GM12801 (cell line): ENCODE measurements around the gene GPR173.

Experiments
- TF ChIP-seq, protein P1 (sequence below): IDR thresholded peaks from one replicate; pipeline ENCODE4 v1.5.1; 2011; ENCODE audit warnings: control low read depth; ENCODE audit not compliant: insufficient read length; ENCODE audit errors: extremely low read depth

The GPR173 gene

DNA sequence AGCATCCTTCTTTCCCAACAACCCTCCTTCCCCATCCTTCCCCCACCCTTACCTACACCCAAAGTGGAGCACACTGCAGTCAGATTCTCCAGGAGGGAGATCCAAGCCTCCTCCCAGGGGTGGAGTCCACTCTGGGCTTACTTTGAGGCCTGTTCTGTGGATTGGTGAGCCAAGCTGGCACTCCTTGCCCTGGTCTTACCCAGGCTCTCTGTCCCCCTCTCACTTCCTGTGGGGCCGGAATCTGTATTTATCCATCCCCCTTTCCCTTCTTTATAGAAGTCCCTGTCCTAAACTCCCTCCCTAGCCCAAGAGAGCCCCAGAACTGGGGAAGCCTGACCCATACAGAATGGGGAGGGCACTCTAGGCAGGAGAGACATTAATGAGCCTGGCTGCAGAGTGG, 30.4 kb downstream of the GPR173 start:
- TF ChIP-seq, protein P1, sequence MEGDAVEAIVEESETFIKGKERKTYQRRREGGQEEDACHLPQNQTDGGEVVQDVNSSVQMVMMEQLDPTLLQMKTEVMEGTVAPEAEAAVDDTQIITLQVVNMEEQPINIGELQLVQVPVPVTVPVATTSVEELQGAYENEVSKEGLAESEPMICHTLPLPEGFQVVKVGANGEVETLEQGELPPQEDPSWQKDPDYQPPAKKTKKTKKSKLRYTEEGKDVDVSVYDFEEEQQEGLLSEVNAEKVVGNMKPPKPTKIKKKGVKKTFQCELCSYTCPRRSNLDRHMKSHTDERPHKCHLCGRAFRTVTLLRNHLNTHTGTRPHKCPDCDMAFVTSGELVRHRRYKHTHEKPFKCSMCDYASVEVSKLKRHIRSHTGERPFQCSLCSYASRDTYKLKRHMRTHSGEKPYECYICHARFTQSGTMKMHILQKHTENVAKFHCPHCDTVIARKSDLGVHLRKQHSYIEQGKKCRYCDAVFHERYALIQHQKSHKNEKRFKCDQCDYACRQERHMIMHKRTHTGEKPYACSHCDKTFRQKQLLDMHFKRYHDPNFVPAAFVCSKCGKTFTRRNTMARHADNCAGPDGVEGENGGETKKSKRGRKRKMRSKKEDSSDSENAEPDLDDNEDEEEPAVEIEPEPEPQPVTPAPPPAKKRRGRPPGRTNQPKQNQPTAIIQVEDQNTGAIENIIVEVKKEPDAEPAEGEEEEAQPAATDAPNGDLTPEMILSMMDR, result no peak

DNA sequence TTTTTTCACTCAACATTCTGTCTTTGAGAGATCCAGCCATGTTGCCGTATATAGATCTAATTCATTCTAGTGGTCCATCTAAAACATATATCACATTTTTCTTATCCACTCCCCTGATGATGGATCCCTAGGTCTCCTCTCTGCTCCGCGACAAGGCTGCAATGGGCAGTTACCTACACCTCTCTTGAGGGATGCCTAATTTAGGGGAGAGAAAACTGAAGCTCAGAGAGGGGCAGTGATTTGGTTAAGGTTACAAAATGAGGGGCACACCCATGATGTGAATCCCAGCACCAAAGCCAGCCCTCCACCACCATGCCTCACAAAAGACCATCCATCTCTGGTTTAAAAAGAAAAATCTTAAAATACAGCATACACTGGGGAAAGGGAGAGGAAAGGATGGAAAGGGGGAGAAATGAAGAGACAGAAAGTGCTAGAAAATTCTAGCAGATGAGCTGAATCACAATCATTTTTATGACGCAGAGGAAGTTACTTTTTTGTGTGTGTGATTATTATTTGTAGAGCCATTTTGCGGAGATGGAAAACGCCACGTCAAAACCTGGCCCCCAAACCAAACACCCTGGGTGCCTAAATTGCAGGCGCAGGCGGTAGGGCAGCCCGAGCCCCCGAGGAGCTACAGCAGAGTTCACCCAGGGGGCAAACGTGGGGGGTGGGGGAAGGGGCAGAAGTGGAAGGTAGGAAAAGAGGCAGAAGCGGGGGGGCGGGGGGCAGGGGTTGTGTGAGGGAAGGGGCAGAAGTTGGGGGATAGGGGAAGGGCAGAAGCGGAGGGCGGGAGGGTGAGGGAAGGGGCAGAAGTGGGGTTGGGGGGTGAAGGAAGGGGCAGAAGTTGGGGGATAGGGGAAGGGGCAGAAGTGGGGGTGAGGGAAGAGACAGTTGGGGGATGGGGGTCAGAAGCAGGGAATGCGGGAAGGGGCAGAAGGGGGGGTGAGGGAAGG, 32.3 kb downstream of the GPR173 start:
- TF ChIP-seq, protein P1, result no peak

DNA sequence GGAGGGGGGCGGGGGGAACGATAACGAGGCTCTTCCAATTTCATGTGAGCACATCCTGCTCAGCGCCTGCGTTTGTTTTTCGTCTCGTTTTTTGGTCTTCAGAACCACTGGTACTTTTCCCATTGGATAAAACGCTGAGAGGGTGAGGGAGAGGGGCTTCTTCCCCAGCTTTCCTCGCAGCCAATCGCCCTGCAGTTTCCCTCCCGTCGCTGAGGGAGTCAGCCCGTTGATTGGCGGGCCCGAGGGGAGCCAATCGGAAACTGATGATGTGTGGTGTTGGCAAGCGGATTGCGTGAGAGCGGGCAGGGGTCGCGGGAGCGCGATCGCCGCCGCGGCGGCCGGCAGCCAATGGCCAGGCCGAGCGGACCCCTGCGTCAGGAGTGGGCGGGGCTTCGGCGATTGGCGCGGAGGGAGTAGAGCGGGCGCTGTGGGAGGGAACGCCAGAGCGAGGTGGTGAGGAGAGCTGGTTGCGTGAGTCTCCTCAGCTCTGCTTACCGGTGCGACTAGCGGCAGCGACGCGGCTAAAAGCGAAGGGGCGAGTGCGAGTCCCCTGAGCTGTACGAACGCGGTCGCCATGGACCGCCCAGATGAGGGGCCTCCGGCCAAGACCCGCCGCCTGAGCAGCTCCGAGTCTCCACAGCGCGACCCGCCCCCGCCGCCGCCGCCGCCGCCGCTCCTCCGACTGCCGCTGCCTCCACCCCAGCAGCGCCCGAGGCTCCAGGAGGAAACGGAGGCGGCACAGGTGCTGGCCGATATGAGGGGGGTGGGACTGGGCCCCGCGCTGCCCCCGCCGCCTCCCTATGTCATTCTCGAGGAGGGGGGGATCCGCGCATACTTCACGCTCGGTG, 33.6 kb downstream of the GPR173 start, which contains the start of gene TSPYL2:
TSPYL2 (plus strand) TSS at position 443 of the 848 bp plus-strand sequence; CDS start at position 575, 132 bp downstream.
- TF ChIP-seq, protein P1, result no peak

DNA sequence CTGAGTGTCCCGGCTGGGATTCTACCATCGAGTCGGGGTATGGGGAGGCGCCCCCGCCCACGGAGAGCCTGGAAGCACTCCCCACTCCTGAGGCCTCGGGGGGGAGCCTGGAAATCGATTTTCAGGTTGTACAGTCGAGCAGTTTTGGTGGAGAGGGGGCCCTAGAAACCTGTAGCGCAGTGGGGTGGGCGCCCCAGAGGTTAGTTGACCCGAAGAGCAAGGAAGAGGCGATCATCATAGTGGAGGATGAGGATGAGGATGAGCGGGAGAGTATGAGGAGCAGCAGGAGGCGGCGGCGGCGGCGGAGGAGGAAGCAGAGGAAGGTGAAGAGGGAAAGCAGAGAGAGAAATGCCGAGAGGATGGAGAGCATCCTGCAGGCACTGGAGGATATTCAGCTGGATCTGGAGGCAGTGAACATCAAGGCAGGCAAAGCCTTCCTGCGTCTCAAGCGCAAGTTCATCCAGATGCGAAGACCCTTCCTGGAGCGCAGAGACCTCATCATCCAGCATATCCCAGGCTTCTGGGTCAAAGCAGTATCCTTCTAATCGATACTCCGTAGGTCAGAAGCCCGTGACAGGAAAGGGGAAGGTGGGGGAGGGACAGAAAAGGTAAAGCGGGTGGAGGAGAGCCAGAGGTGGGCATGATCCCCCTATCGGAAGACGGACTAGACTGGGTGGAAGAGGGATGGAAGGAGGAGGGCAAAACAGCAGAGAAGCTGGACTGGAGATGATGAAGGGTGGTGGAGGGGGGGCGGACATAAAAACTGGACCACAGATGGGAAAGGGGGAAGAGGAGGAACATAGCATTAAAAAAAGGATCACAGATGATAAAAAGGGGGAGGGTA, 34.4 kb downstream of the GPR173 start:
- TF ChIP-seq, protein P1, result no peak

DNA sequence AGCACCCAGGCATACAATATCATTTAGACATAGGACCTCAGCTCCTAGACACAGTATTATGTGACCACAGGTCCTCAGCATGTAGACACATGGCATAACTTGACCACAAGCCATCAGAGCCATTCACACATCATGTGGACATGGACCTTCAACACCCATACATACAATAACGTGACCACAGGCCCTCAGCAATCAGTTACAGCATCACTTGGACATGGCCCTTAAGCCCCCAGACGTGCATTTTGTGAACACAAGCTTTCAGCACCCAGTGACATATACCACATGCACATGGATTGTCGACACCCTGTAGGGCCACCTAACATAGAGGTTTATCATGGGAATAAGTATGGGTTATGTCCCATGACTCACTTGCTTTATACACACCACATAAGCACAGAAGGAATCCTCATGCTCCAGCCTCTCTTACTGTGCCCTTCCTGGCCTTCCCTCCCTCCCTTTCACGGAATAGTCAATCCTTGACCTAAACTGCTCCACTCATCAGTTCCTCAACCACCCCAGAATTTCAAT, 35.5 kb downstream of the GPR173 start:
- TF ChIP-seq, protein P1, result no peak

DNA sequence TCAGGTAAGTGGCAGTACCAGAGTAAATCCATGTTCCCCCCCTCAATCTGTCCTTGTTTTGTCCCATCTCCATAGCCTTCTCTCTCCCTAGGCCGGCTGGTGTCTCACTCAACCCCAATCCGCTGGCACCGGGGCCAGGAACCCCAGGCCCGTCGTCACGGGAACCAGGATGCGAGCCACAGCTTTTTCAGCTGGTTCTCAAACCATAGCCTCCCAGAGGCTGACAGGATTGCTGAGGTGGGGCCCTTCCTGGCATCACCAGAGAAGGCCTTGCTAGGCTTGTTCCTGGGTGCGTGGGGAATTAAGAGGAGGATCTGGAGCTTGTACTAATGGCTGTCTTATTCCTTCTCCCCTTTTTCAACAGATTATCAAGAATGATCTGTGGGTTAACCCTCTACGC, 36.3 kb downstream of the GPR173 start:
- TF ChIP-seq, protein P1, result no peak
